HCT116 (cell line): ENCODE results near the gene PHC1. TPM values are rescaled to one million over a fixed set of nuclear protein-coding genes. Genes with fewer than 3 reads are reported as not detected.

Experiments used
- ATAC-seq: fragments of 200-7000 bp; cut with Tn5 transposase; 2 replicates; pipeline ENCODE4 v1.9.1; 2020; ENCODE audit warnings: mild to moderate bottlenecking, moderate library complexity
- BruUV-seq: library from RNA; stranded (reverse); fragments of 400-500 nt; replicated peaks from 2 replicates; lab custom pipeline; 2021; lab: Mats Ljungman, UMichigan
- CTCF ChIA-PET: fragments of 300-600 bp; sonication (Branson Sonifier 250); formaldehyde crosslinking; loops from one replicate; lab custom pipeline; 2021; ENCODE audit warnings: antibody characterized with exemption; lab: Charles Lee
- POLR2A ChIA-PET: fragments of 300-600, 350-600 bp; sonication (Branson Sonifier 250); formaldehyde crosslinking; loops from one replicate; lab custom pipeline; 2021; ENCODE audit warnings: antibody characterized with exemption; lab: Charles Lee
- RAD21 ChIA-PET, 2 experiments: fragments of 300-600 bp; sonication (Branson Sonifier 250); formaldehyde crosslinking; loops; one replicate each; lab custom pipeline; 2023; ENCODE audit warnings: low total read pairs in 2 of 2; ENCODE audit not compliant: uncharacterized antibody in 2 of 2, unreplicated experiment in 2 of 2, low non-redundant PET in 1 of 2; lab: Charles Lee
- DNase-seq: peaks from one replicate; pipeline ENCODE4 v3.0.0-alpha.2; 2010; ENCODE audit warnings: low read depth, low spot score
- H2AFZ ChIP-seq: fragments of 200-600 bp; shearing (Covaris generic), sonication (generic); 2 replicates; pipeline ENCODE4 v1.6.1; 2017; ENCODE audit warnings: low read depth, mixed run types, mixed read lengths, antibody characterized with exemption, low read length; ENCODE audit not compliant: poor library complexity, severe bottlenecking
- H3K27ac ChIP-seq: 2 replicates; pipeline ENCODE4 v1.5.1; 2012; ENCODE audit warnings: low read depth, low read length
- H3K27me3 ChIP-seq: fragments of 200-600 bp; sonication (generic); 2 replicates; pipeline ENCODE4 v1.6.1; 2016; ENCODE audit warnings: mixed run types, low read length, mixed read lengths; ENCODE audit not compliant: insufficient read depth
- H3K36me3 ChIP-seq, 2 experiments: fragments of 200-500 bp in 1 of 2; fragments of 200-600 bp in 1 of 2; sonication (Bioruptor generic) in 1 of 2; sonication (generic) in 1 of 2; 2 replicates each; pipeline versions ENCODE4 v1.5.1 to v1.6.1; 2014 to 2016; ENCODE audit warnings: low read length in 2 of 2, inconsistent platforms in 1 of 2, mixed read lengths in 1 of 2, mixed run types in 1 of 2; ENCODE audit not compliant: insufficient read depth in 2 of 2, control insufficient read depth in 1 of 2
- H3K4me1 ChIP-seq, 2 experiments: fragments of 200-600 bp in 1 of 2; sonication (generic) in 1 of 2; 2 replicates each; pipeline versions ENCODE4 v1.5.1 to v1.6.1; 2012 to 2017; ENCODE audit warnings: low read length in 2 of 2, inconsistent platforms in 1 of 2, mild to moderate bottlenecking in 1 of 2, mixed read lengths in 1 of 2, mixed run types in 1 of 2, moderate library complexity in 1 of 2; ENCODE audit not compliant: insufficient read depth in 2 of 2, control insufficient read depth in 1 of 2
- H3K4me2 ChIP-seq: fragments of 200-600 bp; sonication (generic); 2 replicates; pipeline ENCODE4 v1.6.1; 2017; ENCODE audit warnings: mixed run types, low read length, mixed read lengths
- H3K4me3 ChIP-seq, 2 experiments: fragments of 200-600 bp in 1 of 2; sonication (generic) in 1 of 2; replicated peaks in 1 of 2; 2 replicates each; pipeline ENCODE4 v1.5.1; 2011 to 2016; ENCODE audit warnings: low read length in 2 of 2, control low read depth in 1 of 2, low read depth in 1 of 2, mild to moderate bottlenecking in 1 of 2, mixed read lengths in 1 of 2, mixed run types in 1 of 2
- H3K79me2 ChIP-seq: fragments of 200-600 bp; sonication (generic); 2 replicates; pipeline ENCODE4 v1.6.1; 2017; ENCODE audit warnings: mild to moderate bottlenecking, mixed run types, low read length, moderate library complexity, mixed read lengths; ENCODE audit not compliant: insufficient read depth
- H3K9ac ChIP-seq: fragments of 200-600 bp; sonication (generic); 2 replicates; pipeline ENCODE4 v1.6.1; 2016; ENCODE audit warnings: low read length, mixed read lengths
- H3K9me2 ChIP-seq: fragments of 200-600 bp; sonication (generic), shearing (Covaris generic); 2 replicates; pipeline ENCODE4 v1.6.1; 2017; ENCODE audit warnings: mixed run types, mild to moderate bottlenecking, moderate library complexity; ENCODE audit not compliant: insufficient read depth
- H3K9me3 ChIP-seq, 2 experiments: fragments of 200-500 bp in 1 of 2; fragments of 200-600 bp in 1 of 2; sonication (Bioruptor generic) in 1 of 2; sonication (generic) in 1 of 2; 2 replicates each; pipeline ENCODE4 v1.6.1; 2014 to 2017; ENCODE audit warnings: low read length in 2 of 2, mixed read lengths in 2 of 2, inconsistent platforms in 1 of 2, low read depth in 1 of 2, mild to moderate bottlenecking in 1 of 2, mixed run types in 1 of 2, moderate library complexity in 1 of 2; ENCODE audit not compliant: control insufficient read depth in 1 of 2, insufficient read depth in 1 of 2
- H4K20me1 ChIP-seq: fragments of 200-600 bp; sonication (generic), shearing (Covaris generic); 2 replicates; pipeline ENCODE4 v1.6.1; 2017; ENCODE audit warnings: mixed run types, mild to moderate bottlenecking, moderate library complexity; ENCODE audit not compliant: insufficient read depth
- CEBPB ChIP-seq: IDR thresholded peaks from 2 replicates; pipeline ENCODE4 v1.6.1; 2012; ENCODE audit warnings: low read depth
- EGR1 ChIP-seq: IDR thresholded peaks from 2 replicates; pipeline ENCODE4 v1.6.1; 2012; ENCODE audit warnings: low read depth
- ELF1 ChIP-seq: IDR thresholded peaks from 2 replicates; pipeline ENCODE4 v1.6.1; 2012; ENCODE audit warnings: low read depth, borderline replicate concordance
- EZH2phosphoT487 ChIP-seq: fragments of 200-600 bp; IDR thresholded peaks from 2 replicates; pipeline ENCODE4 v1.6.1; 2018; ENCODE audit warnings: antibody characterized with exemption, borderline replicate concordance
- JUND ChIP-seq: IDR thresholded peaks from 2 replicates; pipeline ENCODE4 v1.6.1; 2012
- RAD21 ChIP-seq: IDR thresholded peaks from 2 replicates; pipeline ENCODE4 v1.6.1; 2012; ENCODE audit warnings: low read depth, mild to moderate bottlenecking
- SIN3A ChIP-seq: IDR thresholded peaks from 2 replicates; pipeline ENCODE4 v1.6.1; 2012; ENCODE audit warnings: low read depth
- SP1 ChIP-seq: IDR thresholded peaks from 2 replicates; pipeline ENCODE4 v1.6.1; 2012; ENCODE audit warnings: low read depth
- SRF ChIP-seq: IDR thresholded peaks from 2 replicates; pipeline ENCODE4 v1.6.1; 2012; ENCODE audit warnings: low read depth
- ZFX ChIP-seq: fragments of 450-650 bp; IDR thresholded peaks from 2 replicates; pipeline ENCODE4 v1.6.1; 2017
- ZNF274 ChIP-seq: fragments of 200-500 bp; sonication (Bioruptor generic); IDR thresholded peaks from 2 replicates; pipeline ENCODE4 v1.6.1; 2014; ENCODE audit warnings: mild to moderate bottlenecking, low read depth, low read length, inconsistent platforms
- intact Hi-C: fragments of 100-400 bp; cut with micrococcal nuclease; formaldehyde crosslinking; loops from 2 replicates; pipeline ENCODE4 v1.10.0; 2022
- total RNA-seq: library from RNA; stranded (reverse); gene quantifications from one replicate; pipeline ENCODE4 v1.2.1, GENCODE V29; 2021; ENCODE audit not compliant: unreplicated experiment
- TF ChIP-seq, protein P1 (sequence below): IDR thresholded peaks from 2 replicates; pipeline ENCODE4 v1.6.1; 2011; ENCODE audit warnings: mild to moderate bottlenecking, low read length, moderate library complexity; ENCODE audit not compliant: insufficient replicate concordance; ENCODE audit errors: extremely low read depth
- TF ChIP-seq, protein P2 (sequence below): IDR thresholded peaks from 2 replicates; pipeline ENCODE4 v1.6.1; 2012; ENCODE audit warnings: low read depth

The PHC1 gene
- total RNA-seq, 1 experiment from 2014 or later = 22.8 TPM

DNA sequence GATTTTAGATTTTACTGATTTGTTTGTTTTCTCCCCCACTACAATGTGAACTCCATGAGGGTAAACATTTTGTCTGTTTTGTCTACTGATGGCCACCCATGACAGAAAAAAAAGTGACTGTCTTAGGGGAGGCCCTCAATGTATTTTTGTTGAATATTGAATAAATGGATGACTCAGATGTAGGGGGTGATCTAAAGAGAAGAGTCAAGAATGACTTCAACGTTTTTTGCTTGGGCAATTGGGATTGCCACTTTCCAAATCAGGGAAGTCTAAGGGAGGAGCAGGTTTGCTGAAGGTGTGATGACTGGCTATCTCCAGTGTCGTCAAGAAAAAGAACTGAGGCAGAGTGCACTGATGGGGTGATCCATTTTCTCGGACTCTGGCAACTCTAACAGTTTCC, 10.7 kb upstream of the PHC1 start:
- no peaks in the 10 kb centered on the region for H3K27me3 ChIP-seq
- H3K79me2 ChIP-seq = no peaks in the 10 kb centered on the region
- CTCF ChIA-PET = no interaction called here
- no peak overlapping the region for H3K4me2 ChIP-seq
- intact Hi-C loops = no loop called here
- H2AFZ ChIP-seq = no peak overlapping the region
- TF ChIP-seq EGR1 = no peak
- TF ChIP-seq EZH2phosphoT487 = no peak
- no peak for TF ChIP-seq CEBPB
- TF ChIP-seq SIN3A = no peak
- TF ChIP-seq RAD21 = no peak
- TF ChIP-seq, protein P1, sequence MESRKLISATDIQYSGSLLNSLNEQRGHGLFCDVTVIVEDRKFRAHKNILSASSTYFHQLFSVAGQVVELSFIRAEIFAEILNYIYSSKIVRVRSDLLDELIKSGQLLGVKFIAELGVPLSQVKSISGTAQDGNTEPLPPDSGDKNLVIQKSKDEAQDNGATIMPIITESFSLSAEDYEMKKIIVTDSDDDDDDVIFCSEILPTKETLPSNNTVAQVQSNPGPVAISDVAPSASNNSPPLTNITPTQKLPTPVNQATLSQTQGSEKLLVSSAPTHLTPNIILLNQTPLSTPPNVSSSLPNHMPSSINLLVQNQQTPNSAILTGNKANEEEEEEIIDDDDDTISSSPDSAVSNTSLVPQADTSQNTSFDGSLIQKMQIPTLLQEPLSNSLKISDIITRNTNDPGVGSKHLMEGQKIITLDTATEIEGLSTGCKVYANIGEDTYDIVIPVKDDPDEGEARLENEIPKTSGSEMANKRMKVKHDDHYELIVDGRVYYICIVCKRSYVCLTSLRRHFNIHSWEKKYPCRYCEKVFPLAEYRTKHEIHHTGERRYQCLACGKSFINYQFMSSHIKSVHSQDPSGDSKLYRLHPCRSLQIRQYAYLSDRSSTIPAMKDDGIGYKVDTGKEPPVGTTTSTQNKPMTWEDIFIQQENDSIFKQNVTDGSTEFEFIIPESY = no peak
- TF ChIP-seq SP1 = no peak
- no peak for TF ChIP-seq SRF
- TF ChIP-seq JUND = no peak
- no peak for TF ChIP-seq ZNF274
- TF ChIP-seq, protein P2, sequence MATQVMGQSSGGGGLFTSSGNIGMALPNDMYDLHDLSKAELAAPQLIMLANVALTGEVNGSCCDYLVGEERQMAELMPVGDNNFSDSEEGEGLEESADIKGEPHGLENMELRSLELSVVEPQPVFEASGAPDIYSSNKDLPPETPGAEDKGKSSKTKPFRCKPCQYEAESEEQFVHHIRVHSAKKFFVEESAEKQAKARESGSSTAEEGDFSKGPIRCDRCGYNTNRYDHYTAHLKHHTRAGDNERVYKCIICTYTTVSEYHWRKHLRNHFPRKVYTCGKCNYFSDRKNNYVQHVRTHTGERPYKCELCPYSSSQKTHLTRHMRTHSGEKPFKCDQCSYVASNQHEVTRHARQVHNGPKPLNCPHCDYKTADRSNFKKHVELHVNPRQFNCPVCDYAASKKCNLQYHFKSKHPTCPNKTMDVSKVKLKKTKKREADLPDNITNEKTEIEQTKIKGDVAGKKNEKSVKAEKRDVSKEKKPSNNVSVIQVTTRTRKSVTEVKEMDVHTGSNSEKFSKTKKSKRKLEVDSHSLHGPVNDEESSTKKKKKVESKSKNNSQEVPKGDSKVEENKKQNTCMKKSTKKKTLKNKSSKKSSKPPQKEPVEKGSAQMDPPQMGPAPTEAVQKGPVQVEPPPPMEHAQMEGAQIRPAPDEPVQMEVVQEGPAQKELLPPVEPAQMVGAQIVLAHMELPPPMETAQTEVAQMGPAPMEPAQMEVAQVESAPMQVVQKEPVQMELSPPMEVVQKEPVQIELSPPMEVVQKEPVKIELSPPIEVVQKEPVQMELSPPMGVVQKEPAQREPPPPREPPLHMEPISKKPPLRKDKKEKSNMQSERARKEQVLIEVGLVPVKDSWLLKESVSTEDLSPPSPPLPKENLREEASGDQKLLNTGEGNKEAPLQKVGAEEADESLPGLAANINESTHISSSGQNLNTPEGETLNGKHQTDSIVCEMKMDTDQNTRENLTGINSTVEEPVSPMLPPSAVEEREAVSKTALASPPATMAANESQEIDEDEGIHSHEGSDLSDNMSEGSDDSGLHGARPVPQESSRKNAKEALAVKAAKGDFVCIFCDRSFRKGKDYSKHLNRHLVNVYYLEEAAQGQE = no peak
- TF ChIP-seq ELF1 = no peak
- no peak for TF ChIP-seq ZFX
- no peaks in the 10 kb centered on the region for H4K20me1 ChIP-seq
- H3K36me3 ChIP-seq = no peaks in the 10 kb centered on the region
- no peak overlapping the region for H3K9ac ChIP-seq
- BruUV-seq = no TSS peak
- H3K9me2 ChIP-seq = no peaks in the 10 kb centered on the region
- POLR2A ChIA-PET = no interaction called here
- H3K4me1 ChIP-seq = no peaks in the 10 kb centered on the region
- RAD21 ChIA-PET = no interaction called here
- H3K9me3 ChIP-seq = no peaks in the 10 kb centered on the region
- H3K27ac ChIP-seq = no peak overlapping the region
- no peak overlapping the region for H3K4me3 ChIP-seq
- DNase-seq = no peak
- no peak for ATAC-seq
